GM21528 (cell line): ENCODE results near the gene ARID1A.
"Not testable (repeated sequence)": the region's sequence is repeated elsewhere in the genome, so short reads cannot be mapped to it uniquely, and the experiment has no call there.

Experiments used
- ATAC-seq: cut with Tn5 transposase; IDR thresholded peaks from one replicate; pipeline ENCODE4 v1.9.1; 2021; ENCODE audit warnings: mild to moderate bottlenecking, moderate library complexity; ENCODE audit not compliant: unreplicated experiment, low FRiP score

Gene ARID1A

DNA sequence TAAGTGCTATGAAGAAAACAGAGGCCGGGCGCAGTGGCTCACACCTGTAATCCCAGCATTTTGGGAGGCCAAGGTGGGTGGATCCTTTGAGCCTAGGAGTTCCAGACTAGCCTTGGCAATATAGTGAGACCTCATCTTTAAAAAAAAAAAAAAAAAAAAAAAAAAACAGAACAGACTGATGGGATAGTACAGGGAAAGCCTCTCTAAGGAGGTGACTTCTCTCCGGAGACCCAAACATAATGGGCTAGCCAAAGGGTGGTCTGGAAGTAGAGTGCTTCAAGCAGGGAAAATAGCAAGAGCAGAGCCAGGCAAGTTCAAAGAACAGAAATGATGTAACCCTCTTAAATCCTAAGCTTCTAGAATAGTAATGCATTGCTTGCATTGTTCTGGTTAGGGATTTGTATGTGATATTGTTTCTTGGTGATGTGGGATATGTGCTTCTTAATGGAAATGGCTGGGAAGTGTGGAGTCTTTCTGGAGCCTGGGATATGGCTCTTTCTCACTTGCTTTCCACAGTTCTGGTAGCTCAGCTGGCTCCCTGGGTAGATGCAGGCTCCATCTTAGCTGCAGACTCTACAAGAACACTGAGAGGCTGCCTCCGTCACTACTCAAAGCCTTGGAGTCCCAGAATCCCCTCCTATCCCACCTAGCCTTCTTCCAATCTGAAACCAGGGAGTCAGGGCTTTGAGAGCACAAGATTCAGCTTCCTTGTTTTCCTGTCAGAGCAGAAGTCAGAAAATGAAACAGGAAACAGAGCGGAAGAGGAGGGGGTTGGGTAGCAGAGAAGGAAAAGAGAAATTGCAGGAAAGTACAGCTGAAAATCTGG is 90.0 kb downstream of the ARID1A start:
- no peak for ATAC-seq

DNA sequence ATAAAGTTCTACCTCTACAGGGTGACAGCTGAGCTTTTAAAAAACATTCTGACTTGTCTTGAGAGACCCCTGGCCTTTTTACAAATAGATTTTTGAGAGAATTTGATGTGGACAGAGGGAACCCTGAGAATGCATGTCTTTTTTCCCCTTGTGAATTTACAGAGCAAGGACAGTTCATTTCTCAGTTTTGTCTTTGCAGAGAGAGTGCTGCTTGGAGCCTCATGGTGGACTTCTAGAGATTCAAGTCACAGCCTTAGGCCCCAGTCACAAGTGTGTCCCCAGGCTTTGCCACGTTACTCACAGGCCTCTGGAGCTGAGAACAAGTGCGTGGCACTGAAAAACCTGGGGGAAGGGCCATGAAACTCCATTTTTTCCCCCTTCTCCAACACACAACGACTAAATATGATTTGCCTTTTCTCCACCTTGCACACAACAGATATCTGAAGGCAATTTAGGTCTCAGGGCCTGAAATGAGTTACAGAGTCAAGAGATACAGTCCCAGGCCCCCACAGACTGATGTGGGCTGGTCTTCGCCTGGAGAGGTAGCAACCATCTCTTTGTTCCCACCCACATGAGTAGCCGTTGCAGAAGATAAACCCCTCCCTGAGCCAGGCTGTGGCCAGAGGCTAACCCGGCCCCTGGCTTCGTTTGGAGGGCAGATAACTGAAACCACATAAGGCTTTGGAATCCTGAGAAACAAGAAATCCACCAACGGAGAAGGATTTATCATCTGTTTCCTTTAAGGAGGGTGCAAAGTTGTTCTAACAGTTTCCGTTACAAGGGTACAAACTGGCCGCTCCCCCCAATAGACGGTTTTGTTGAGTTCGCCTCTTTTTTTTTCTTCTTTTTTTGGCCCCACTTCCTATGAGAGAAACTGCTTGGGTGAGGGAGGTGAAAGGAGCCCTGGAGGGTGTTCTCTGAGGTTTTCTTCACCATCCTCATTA is 90.9 kb downstream of the ARID1A start:
- peak; percentile 16 for ATAC-seq

DNA sequence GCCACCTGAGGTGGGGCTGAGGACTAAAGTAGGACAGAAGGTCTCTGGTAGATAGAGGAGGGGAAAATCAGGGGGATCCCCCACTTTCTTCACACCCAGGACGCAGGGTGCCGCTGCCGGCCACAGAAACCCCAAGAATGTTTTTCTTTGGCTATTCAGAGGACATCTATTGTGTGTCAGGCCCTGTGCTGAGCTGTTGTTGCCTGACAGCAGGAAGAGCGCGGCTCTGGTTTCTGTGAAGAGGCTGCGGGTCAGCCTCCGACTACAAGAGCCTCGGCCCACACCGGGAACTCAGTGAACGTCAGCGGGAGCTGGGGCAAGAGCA is 91.5 kb downstream of the ARID1A start:
- ATAC-seq: peak; percentile 34

DNA sequence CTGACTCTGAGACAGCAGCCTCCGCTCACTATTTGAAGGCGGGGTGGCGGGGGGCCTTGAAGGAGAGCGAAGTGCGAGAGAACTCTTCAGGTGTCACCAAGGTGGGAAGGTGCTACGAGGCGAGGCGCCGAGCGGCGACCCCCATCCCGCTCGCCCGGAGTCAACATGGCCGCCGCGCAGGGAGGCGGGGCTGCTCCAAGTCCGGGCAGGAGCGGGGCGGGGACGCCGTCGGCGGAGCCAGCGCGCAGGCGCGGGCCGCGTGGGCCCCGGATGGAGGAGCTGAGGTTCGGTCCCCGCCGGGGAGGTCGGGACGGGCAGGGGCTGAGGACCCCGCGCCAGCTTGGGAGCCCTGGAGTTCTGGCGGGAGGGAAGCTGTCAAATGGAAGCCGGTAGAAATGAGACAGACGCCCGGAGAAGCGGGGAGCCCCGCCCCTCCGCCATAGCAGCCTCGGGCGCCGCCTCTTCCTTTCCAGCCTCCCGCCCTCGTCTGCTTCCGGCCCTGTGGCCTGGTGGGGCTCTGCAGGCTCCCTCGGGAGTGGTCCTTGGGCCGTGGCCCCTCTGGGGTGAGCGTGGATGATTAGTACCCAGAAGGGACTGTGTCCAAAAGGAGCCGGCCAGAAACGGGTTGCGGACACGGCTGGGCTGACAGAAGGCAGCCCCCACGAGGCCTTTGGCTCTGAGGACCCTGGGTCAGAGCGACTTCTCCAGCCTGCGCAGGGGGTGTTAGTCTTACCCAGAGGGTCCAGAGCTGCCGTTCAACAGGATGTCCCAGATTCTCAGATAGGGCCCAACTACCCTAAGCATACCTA is 92.1 kb downstream of the ARID1A start, which contains the start of gene PIGV:
Gene PIGV, plus strand, starts transcription at position 245 of the 809 bp plus-strand sequence. CDS start 2,866 bp downstream, outside the sequence.
- ATAC-seq: peak; percentile 59

DNA sequence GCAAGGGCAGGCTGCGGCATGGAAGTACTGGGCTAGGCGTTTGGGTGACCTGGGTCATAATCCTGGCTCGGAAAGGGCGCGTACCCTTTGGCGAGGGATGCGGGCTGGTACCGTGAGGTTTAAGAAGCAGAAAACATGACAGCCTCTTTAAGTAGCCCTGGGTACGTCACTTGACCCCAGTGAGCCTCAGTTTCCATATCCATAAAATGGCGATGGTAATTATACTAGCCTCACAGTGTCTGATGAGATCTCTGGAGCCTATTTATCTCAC is 92.6 kb downstream of the ARID1A start:
- ATAC-seq: no peak

DNA sequence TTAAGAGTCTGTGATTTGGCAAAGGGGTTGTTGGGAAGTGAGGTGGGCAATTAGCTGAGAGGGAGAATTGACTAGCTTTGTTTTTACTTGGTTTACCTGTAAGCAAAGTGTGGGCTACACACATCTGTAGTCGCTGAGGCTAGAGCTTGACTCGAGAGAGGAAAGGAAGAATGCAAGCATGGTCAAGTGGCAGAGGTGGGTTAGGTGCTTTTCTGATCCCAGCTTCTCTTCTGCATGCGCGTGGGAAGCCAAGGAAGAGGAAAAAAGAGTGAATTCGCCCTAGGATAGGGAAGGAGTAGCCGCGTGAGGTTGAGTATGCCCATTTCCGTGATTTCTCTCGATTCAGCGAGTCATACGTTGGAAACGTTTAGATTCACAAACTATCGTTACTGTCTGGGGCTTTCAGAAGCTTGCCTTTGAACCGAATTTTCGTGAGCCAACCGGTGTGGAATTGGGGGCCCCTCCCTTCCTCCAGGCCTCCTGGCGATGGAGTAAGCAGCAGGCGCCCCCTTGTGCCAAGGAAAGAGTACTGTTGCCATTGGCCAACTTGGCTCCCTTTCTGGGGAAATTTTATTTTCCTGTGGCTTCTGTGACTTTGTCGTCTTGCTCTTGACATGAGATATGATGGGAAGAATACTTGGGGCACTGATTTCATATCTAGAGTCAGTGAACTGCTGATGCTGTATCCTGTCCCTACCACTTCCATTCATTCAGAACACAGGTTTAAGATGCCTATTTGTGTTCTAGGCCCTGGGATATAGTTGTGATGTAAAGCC is 93.2 kb downstream of the ARID1A start:
- ATAC-seq: peak; percentile 30

DNA sequence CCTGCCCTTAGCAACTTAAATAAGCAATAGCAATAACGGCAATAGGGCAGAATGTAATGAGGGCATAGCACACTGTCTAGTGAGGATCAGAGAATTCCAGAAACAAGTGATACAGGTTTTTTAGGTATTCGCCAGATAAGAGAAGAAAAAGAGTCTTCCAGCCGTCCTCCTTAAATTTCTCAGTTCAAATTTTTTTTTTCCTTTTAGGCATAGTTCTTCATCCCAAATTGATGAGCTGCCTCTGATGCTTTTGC is 93.7 kb downstream of the ARID1A start:
- no peak for ATAC-seq

DNA sequence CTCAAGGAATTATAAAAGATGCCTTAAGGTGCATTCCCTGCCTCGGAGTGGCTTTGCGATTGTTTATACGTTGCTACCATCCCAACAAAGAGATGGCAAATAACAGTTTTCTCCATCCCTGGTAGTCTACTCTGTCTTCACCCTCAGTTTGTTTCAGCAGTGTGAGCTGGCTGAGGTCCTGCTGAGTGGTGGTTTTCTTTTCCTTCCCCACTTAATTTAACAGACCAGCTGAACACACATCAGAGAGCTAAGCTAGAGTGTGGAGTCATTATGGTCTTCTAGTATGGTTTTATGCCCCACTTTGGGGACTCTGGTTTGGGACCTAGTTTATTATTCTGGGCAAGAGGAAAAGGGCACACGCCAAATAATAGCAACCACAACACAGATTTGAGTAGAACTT is 94.1 kb downstream of the ARID1A start:
- ATAC-seq: no peak

DNA sequence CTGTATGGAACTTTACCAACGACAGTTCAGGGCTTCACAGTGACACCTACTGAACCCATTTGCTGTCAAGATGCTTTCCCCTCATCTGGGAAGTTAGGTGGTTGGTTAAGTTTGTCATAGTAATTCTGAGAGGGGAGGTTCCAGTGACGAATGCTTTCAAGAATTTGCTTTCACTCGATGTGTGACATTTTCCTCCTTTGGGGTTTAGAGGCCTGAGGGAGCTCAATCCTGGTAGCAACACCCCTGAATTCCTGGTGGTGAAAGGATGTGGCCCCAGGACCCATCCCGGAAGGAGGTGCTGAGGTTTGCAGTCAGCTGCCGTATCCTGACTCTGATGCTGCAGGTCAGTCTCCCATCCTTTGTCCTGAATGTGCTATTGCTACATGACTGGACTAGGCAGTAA is 94.7 kb downstream of the ARID1A start:
- no peak for ATAC-seq

DNA sequence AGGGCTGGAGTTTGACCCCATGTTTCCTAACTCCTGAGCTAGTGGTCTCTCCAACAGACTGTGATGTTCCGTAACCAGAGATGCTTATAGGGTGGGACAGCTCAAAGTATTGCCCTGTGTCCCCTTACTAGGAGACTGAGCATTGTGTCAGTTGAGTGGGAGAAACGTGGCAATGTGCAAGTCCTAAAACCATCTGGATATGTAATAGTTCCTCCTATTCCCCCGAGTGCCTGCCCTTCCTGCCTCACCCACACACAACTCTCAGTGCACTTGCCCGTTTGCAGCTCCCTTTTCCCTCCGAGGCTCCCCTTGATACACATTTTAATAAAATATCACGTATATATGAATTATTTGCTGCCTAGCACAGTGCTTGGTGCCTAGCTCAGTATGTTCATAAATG is 95.3 kb downstream of the ARID1A start:
- ATAC-seq: no peak

DNA sequence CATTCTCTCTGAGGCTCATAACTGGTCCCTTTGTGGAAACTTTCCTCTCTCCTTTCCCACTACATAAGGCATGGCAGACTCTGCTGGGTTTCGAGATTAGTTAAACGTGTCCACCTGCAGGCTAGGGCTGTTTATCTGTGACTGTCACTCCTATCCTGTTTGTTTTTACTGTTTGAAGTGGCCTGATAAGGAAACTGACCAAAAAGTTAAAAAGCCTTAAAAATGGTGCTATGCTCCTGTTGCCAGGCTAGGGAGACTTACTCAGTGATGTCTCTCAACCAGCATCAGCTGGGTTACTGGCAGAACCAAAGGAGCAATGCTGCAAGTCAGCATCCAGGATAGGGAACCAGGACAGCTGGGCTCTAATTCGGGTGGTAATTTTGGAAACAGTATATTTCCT is 95.8 kb downstream of the ARID1A start:
- no peak for ATAC-seq

DNA sequence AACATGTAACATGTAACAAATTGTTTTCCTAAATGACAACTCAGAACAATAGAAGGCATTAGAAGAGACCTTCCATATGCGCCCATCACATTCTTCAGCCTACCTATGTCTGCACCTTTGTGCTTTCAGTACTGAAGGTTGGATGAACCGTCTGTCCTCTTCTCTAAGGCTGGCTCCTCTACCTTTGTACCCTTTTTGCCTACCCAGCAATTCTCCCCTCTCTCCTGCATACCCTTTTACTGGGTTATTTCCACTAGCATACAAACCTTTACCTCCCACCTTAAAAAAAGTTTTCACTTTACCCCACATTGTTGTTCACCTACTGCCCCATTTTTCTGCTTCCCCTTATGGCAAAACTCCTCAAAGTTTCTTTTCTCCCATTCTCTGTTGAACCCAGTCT is 97.1 kb downstream of the ARID1A start:
- no peak for ATAC-seq

DNA sequence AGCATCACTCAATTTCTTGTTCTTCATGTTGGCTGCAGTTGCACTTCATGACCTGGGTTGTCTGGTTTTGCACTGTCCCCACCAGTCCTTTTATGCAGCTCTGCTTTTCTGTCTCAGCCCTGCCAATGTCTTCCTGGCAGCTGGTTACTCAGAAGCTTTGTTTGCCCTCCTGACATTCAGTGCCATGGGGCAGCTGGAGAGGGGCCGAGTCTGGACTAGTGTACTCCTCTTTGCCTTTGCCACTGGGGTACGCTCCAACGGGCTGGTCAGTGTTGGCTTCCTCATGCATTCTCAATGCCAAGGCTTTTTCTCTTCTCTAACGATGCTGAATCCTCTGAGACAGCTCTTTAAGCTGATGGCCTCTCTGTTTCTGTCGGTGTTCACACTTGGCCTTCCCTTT is 98.6 kb downstream of the ARID1A start:
- ATAC-seq: no peak

DNA sequence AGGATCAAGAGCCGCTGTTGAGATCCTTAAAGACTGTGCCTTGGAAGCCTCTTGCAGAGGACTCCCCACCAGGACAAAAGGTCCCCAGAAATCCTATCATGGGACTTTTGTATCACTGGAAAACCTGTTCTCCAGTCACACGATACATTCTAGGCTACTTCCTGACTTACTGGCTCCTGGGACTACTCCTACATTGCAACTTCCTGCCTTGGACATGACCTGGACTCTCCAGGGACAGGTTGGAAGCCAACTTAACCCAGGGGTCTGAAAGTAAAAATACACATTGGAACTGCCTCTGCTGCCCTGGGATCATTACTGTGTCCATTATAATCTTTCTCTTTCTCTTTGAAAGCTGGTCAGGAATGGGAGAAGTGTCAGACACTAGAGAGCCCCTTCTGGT is 101.8 kb downstream of the ARID1A start:
- ATAC-seq: no peak

DNA sequence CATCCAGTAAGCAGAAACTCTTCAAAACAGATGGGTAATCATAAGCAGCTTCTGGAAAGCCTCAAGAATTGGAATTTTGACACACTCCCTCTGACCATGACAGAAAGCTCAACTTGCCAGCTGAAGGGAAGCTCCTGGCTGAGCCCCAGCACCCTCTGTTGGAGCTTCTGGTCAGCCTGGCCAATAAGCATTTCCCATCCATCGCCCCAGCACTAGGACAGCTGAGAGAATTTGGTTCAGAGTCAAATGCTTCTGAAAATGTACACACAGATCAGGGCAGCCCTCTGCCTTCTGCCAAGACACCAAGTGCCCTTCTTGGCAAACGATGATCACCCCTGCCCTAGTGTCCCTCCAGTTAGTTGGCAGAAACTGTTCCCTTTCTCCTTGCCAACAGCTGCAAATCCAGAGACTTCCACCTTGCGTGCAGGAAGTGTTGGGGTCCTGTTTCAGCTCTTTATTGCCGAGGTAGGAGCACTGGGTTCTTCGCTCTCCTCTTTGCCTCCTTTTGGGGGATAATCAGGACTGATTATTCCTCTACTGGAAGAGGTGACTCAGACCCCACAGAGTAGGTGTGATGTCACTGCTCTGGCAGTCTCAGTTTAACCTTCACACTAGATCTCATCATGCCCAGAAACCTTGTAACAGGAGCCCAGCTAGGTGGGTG is 103.8 kb downstream of the ARID1A start:
- ATAC-seq: no peak

DNA sequence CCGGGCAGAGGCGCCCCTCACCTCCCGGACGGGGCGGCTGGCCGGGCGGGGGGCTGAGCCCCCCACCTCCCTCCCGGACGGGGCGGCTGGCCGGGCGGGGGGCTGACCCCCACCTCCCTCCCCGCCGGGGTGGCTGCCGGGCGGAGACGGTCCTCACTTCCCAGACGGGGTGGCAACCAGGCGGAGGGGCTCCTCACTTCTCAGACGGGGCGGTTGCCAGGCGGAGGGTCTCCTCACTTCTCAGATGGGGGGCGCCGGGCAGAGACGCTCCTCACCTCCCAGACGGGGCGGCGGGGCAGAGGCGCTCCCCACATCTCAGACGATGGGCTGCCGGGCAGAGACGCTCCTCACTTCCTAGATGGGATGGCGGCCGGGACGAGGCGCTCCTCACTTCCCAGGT is 108.1 kb downstream of the ARID1A start:
- not testable (repeated sequence) for ATAC-seq

DNA sequence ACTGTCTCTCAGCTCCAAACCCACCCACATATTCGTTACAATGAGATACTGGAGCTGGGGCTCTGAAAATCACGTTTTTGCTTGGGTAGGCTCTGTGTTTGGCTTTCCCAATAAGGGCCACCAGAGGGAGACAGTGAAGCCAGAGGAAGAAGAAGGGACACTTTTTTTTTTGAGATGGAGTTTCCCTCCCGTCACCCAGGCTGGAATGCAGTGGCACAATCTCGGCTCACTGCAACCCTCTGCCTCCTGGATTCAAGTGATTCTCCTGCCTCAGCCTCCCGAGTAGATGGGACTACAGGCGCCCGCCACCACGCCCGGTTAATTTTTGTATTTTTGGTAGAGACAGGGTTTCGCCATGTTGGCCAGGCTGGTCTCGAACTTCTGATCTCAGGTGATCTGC is 114.3 kb downstream of the ARID1A start:
- not testable (repeated sequence) for ATAC-seq

DNA sequence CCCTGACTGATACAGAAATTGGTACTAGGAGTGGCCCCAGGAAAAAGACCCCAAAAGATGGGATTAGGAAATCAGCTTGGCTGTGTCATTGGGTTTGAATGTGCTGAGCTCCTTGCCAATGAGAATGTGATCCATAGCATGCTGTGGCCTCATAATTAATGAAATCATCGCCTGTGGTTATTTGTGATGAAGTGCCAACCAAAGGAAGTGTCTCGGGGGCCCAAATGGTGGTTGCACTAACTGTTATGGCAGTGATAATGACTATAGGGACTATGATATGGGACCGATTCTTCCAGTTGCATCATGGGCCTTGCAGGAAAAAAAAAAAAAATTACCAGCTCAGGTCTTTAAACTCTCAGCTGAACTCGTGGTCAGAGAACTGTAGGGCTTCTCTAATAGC is 115.2 kb downstream of the ARID1A start:
- no peak for ATAC-seq

DNA sequence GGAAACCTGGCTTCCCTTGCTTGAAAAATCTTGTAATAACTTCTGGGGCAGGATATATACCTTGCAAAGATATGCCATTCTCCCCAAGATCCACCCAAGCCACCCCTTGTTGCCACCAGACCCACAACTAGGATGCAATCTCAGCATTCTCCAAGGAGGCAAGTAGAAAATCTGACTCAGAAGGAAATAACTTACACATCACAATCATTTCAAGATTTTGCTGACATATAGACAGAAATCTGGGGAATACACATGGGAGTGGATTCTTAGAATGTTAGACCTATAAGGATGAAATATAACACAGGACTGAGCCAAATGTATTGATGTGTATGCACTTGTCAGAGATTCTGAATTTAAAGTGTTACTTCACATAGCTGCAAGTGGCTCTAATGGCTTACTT is 115.9 kb downstream of the ARID1A start:
- ATAC-seq: no peak

DNA sequence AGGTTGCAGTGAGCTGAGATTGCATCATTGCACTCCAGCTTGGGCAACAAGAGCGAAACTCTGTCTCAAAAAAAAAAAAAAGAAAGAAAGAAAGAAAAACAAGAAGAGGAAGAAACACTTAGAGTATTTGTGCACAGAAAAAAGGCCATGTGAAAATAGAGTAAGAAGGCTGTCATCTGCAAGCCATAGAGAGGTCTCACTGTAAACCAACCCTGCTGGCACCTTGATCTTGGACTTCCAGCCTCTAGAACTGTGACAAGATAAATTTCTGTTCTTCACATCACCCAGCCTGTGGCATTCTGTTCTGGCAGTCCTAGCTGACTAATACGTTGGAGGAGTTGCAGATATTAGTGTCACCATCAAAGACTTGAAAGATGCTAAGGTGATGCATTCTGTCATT is 118.6 kb downstream of the ARID1A start:
- no peak for ATAC-seq
